Sigmoid colon (tissue), 7 donors: ENCODE results near the gene ESRRA. TPM values are rescaled to one million over a fixed set of nuclear protein-coding genes. Genes with fewer than 3 reads are reported as not detected.

Experiments
- DNase-seq: peaks from one replicate; pipeline ENCODE4 v3.0.0-alpha.2; 2019
- H3K27ac ChIP-seq, 4 donors: fragments of 200-600 bp; sonication (generic); one replicate each; pipeline ENCODE4 v1.5.1; 2016 to 2019; ENCODE audit warnings: mild to moderate bottlenecking in 1 of 4
- H3K27me3 ChIP-seq, 3 donors: fragments of 200-600 bp; sonication (generic); one replicate each; pipeline ENCODE4 v1.5.1; 2019; ENCODE audit warnings: mild to moderate bottlenecking in 1 of 3
- H3K36me3 ChIP-seq, 4 donors: fragments of 200-600 bp; sonication (generic); one replicate each; pipeline ENCODE4 v1.5.1; 2016 to 2019
- H3K4me1 ChIP-seq, 4 donors: fragments of 200-600 bp; sonication (generic); one replicate each; pipeline ENCODE4 v1.5.1; 2017 to 2019
- H3K4me3 ChIP-seq, 4 donors: fragments of 200-600 bp; sonication (generic); one replicate each; pipeline ENCODE4 v1.5.1; 2017 to 2019; ENCODE audit warnings: mild to moderate bottlenecking in 2 of 4, moderate library complexity in 1 of 4
- H3K9me3 ChIP-seq, 4 donors: fragments of 200-600 bp in 3 of 4; sonication (generic) in 3 of 4; one replicate each; pipeline versions ENCODE4 v1.5.1 to v1.6.1; 2013 to 2019
- CTCF ChIP-seq, 4 experiments: fragments of 450-650 bp in 3 of 4; fragments of 200-600 bp in 1 of 4; IDR thresholded peaks; one replicate each; pipeline ENCODE4 v1.5.1; 2016 to 2019; ENCODE audit warnings: antibody characterized with exemption in 4 of 4, mild to moderate bottlenecking in 3 of 4, moderate library complexity in 2 of 4
- EP300 ChIP-seq, 4 donors: sonication (generic); formaldehyde crosslinking; IDR thresholded peaks; one replicate each; pipeline ENCODE4 v1.6.1; 2017; ENCODE audit warnings: antibody characterized with exemption in 4 of 4
- POLR2A ChIP-seq, 2 donors: fragments of 450-650 bp; IDR thresholded peaks; one replicate each; pipeline ENCODE4 v1.6.1; 2016; ENCODE audit warnings: antibody characterized with exemption in 2 of 2, mild to moderate bottlenecking in 2 of 2, moderate library complexity in 2 of 2
- POLR2AphosphoS5 ChIP-seq, 4 donors: sonication (generic); formaldehyde crosslinking; IDR thresholded peaks; one replicate each; pipeline ENCODE4 v1.6.1; 2017; ENCODE audit warnings: antibody characterized with exemption in 4 of 4
- WGBS, 2 donors: extraction: QIAGEN DNeasy Blood & Tissue Kit; methylation state at CpG; one replicate each; pipeline ENCODE4 v1.1.7; 2013; 5-methylcytosine and 5-hydroxymethylcytosine counted together
- intact Hi-C: fragments of 100-400 bp; cut with DNase I; formaldehyde crosslinking; loops from one replicate; pipeline ENCODE4 v1.15.1; 2023
- polyA plus RNA-seq, 3 donors: library from polyadenylated mRNA; stranded (reverse); fragments of 200-250 nt; gene quantifications; one replicate each; pipeline ENCODE4 v1.2.3, GENCODE V29; 2013
- total RNA-seq, 4 donors: library from RNA; depleted of rRNA; stranded (reverse); fragments of >200 nt; gene quantifications; one replicate each; pipeline ENCODE4 v1.1.0, GENCODE V29; 2016
- donor health status: healthy with polysubstance abuse.
- donor health status: Bipolar disorder and iron deficiency.
- donor health status: healthy.

ESRRA gene
- total and polyA plus RNA-seq, 7 donors = 39.9 to 244 (median 48.7) TPM

GRCh38 chr11:64263021-64263946, 42.0 kb upstream of the ESRRA start:
- intact Hi-C loops = no loop called here
- H3K4me3 ChIP-seq = no peak overlapping the region
- WGBS, 2 donors = 87% methylated on average over 29 of the region's 29 CpGs
- H3K36me3 ChIP-seq = peaks cover 0 to 69% (median 44%) of the 10 kb centered on the region in 4 donors
- no peaks in the 10 kb centered on the region for H3K9me3 ChIP-seq
- DNase-seq = no peak
- no peaks in the 10 kb centered on the region for H3K27me3 ChIP-seq
- TF ChIP-seq EP300 (IDR thresholded peaks at IDR 0.05) (no peak), POLR2AphosphoS5 (IDR thresholded peaks at IDR 0.05) (no peak)
- peaks cover 0 to 14% (median 13%) of the 10 kb centered on the region in 4 donors for H3K4me1 ChIP-seq
- no peak overlapping the region for H3K27ac ChIP-seq

- intact Hi-C loops = no loop called here
- no peaks in the 10 kb centered on the region for H3K9me3 ChIP-seq
- no peak overlapping the region for H3K27ac ChIP-seq
- H3K27me3 ChIP-seq = no peaks in the 10 kb centered on the region
- TF ChIP-seq POLR2A (IDR thresholded peaks at IDR 0.05) (no peak), EP300 (IDR thresholded peaks at IDR 0.05) (no peak), CTCF (IDR thresholded peaks at IDR 0.05) (no peak), POLR2AphosphoS5 (IDR thresholded peaks at IDR 0.05) (no peak)
- peaks cover 0 to 21% (median 20%) of the 10 kb centered on the region in 4 donors for H3K4me1 ChIP-seq
- no peak overlapping the region for H3K4me3 ChIP-seq
- peaks cover 0 to 63% (median 37%) of the 10 kb centered on the region in 4 donors for H3K36me3 ChIP-seq
- no peak for DNase-seq
- 95 to 96% methylated on average over 8 of the region's 8 CpGs for WGBS, 2 donors
These were observed 41.4 kb upstream of the ESRRA start for GRCh38 chr11:64263947-64264317.

GRCh38 chr11:64264371-64264852, 40.9 kb upstream of the ESRRA start:
- no peak for DNase-seq
- intact Hi-C loops = no loop called here
- no peak overlapping the region for H3K27ac ChIP-seq
- peaks cover 0 to 58% (median 33%) of the 10 kb centered on the region in 4 donors for H3K36me3 ChIP-seq
- no peaks in the 10 kb centered on the region for H3K9me3 ChIP-seq
- no peak for TF ChIP-seq EP300 (IDR thresholded peaks at IDR 0.05)
- TF ChIP-seq POLR2AphosphoS5 (IDR thresholded peaks at IDR 0.05) = no peak
- TF ChIP-seq CTCF (IDR thresholded peaks at IDR 0.05) = no peak
- TF ChIP-seq POLR2A (IDR thresholded peaks at IDR 0.05) = no peak
- 87 to 88% methylated on average over 10 of the region's 10 CpGs for WGBS, 2 donors
- H3K4me1 ChIP-seq = peaks cover 0 to 25% (median 21%) of the 10 kb centered on the region in 4 donors
- no peak overlapping the region for H3K4me3 ChIP-seq
- no peaks in the 10 kb centered on the region for H3K27me3 ChIP-seq

- DNase-seq = no peak
- Histone ChIP-seq H3K9me3 (no peaks in the 10 kb centered on the region), H3K4me1 (peaks cover 0 to 25% (median 21%) of the 10 kb centered on the region in 4 donors), H3K4me3 (no peak overlapping the region), H3K27ac (no peak overlapping the region), H3K36me3 (peaks cover 0 to 53% (median 25%) of the 10 kb centered on the region in 4 donors), H3K27me3 (no peaks in the 10 kb centered on the region)
- TF ChIP-seq POLR2AphosphoS5 (IDR thresholded peaks at IDR 0.05) (no peak), POLR2A (IDR thresholded peaks at IDR 0.05) (no peak), EP300 (IDR thresholded peaks at IDR 0.05) (no peak), CTCF (IDR thresholded peaks at IDR 0.05) (no peak)
- intact Hi-C loops = no loop called here
- 91 to 94% methylated on average over 35 of the region's 35 CpGs for WGBS, 2 donors
These were observed 39.9 kb upstream of the ESRRA start for GRCh38 chr11:64265176-64266160.
